ENCODE data around the gene ZCCHC9. TPM values are rescaled to one million over a fixed set of nuclear protein-coding genes. Genes with fewer than 3 reads are reported as not detected.
"Not testable (repeated sequence)": the region's sequence is repeated elsewhere in the genome, so short reads cannot be mapped to it uniquely, and the experiment has no call there.

The ZCCHC9 gene
- total RNA-seq, 4 donors from 2014 or later, result 21.3 to 34.9 (median 25.2) TPM

GRCh38 chr5:81254886-81255559 lies 46.4 kb upstream of the ZCCHC9 start:
- TF ChIP-seq CTCF (IDR thresholded peaks at IDR 0.05) (no peak), POLR2AphosphoS5 (IDR thresholded peaks at IDR 0.05) (no peak)
- no peak for ATAC-seq
- Histone ChIP-seq H3K4me1 (no peaks in the 10 kb centered on the region), H3K36me3 (peaks cover 0 to 82% of the 10 kb centered on the region in 2 donors), H3K4me3 (no peak overlapping the region), H3K27me3 (no peaks in the 10 kb centered on the region), H3K9me3 (no peaks in the 10 kb centered on the region), H3K27ac (no peak overlapping the region)
- 95% methylated on average over 6 of the region's 21 CpGs; no CpG with 5 or more reads in 1 of the 2 donors for WGBS, 2 donors (ENCODE audit: low coverage in 1 of 2)

GRCh38 chr5:81256766-81257165 lies 44.6 kb upstream of the ZCCHC9 start:
- Histone ChIP-seq H3K36me3 (peaks cover 0 to 78% of the 10 kb centered on the region in 2 donors), H3K27me3 (no peaks in the 10 kb centered on the region), H3K27ac (no peak overlapping the region), H3K9me3 (no peaks in the 10 kb centered on the region), H3K4me1 (no peaks in the 10 kb centered on the region), H3K4me3 (no peak overlapping the region)
- TF ChIP-seq POLR2A (IDR thresholded peaks at IDR 0.05) (no peak), CTCF (IDR thresholded peaks at IDR 0.05) (no peak), EP300 (IDR thresholded peaks at IDR 0.05) (no peak), POLR2AphosphoS5 (IDR thresholded peaks at IDR 0.05) (no peak)
- WGBS, 2 donors (ENCODE audit: low coverage in 1 of 2), result 71% methylated on average over 1 of the region's 1 CpG; no CpG with 5 or more reads in 1 of the 2 donors
- ATAC-seq, result no peak

GRCh38 chr5:81262796-81263195 lies 38.6 kb upstream of the ZCCHC9 start:
- ATAC-seq, H3K27ac ChIP-seq, H3K4me1 ChIP-seq, H3K27me3 ChIP-seq, H3K9me3 ChIP-seq, H3K4me3 ChIP-seq: not testable (repeated sequence)
- H3K36me3 ChIP-seq, result peaks cover 0 to 52% of the 10 kb centered on the region in 2 donors
- 100% methylated on average over 1 of the region's 1 CpG; no CpG with 5 or more reads in 1 of the 2 donors for WGBS, 2 donors (ENCODE audit: low coverage in 1 of 2)

- no peak for ATAC-seq
- TF ChIP-seq POLR2A (IDR thresholded peaks at IDR 0.05) (no peak), EP300 (IDR thresholded peaks at IDR 0.05) (no peak), POLR2AphosphoS5 (IDR thresholded peaks at IDR 0.05) (no peak), CTCF (IDR thresholded peaks at IDR 0.05) (no peak)
These were observed 36.3 kb upstream of the ZCCHC9 start for GRCh38 chr5:81265101-81265500.

GRCh38 chr5:81268521-81269196 lies 32.7 kb upstream of the ZCCHC9 start:
- Histone ChIP-seq H3K9me3 (peaks cover 0 to 8% (median 0%) of the 10 kb centered on the region in 3 donors), H3K27ac (no peak overlapping the region), H3K4me1 (peaks cover 0 to 10% (median 0%) of the 10 kb centered on the region in 3 donors), H3K4me3 (no peak overlapping the region), H3K27me3 (no peaks in the 10 kb centered on the region), H3K36me3 (peaks cover 0 to 43% of the 10 kb centered on the region in 2 donors)
- no peak for ATAC-seq
- TF ChIP-seq POLR2AphosphoS5 (IDR thresholded peaks at IDR 0.05), result no peak
- TF ChIP-seq POLR2A (IDR thresholded peaks at IDR 0.05), result no peak
- 70 to 71% methylated on average over 3 of the region's 3 CpGs for WGBS, 2 donors (ENCODE audit: low coverage in 1 of 2)

More at GRCh38 chr5:81265101-81265500, 36.3 kb upstream of the ZCCHC9 start:
- Histone ChIP-seq H3K36me3 (peaks cover 0 to 45% of the 10 kb centered on the region in 2 donors), H3K27ac (no peak overlapping the region), H3K4me3 (no peak overlapping the region), H3K9me3 (no peaks in the 10 kb centered on the region), H3K27me3 (no peaks in the 10 kb centered on the region), H3K4me1 (peaks cover 0 to 10% (median 0%) of the 10 kb centered on the region in 3 donors)

Measured in gastroesophageal sphincter (tissue), 4 donors.